CD4-positive, CD25-positive, alpha-beta regulatory T cell (primary cell): Measurements from ENCODE around the gene SCGB1C1. TPM values are rescaled to one million over a fixed set of nuclear protein-coding genes. Genes with fewer than 3 reads are reported as not detected.

Experiments
- ATAC-seq, 2 donors: fragments of 150-1000 bp; cut with Tn5 transposase; one replicate each; pipeline ENCODE4 v1.10.0; 2021; ENCODE audit warnings: low read depth in 2 of 2, moderate number of reproducible peaks in 2 of 2, moderate library complexity in 1 of 2
- DNase-seq, 3 donors: peaks; one replicate each; pipeline versions ENCODE4 v3.0.0 to v3.0.0-alpha.2; 2012 to 2022; ENCODE audit warnings: mixed read lengths in 1 of 3
- H3K27ac ChIP-seq: one replicate; pipeline ENCODE4 v1.7.0; 2013; ENCODE audit warnings: mild to moderate bottlenecking, low read length; ENCODE audit not compliant: insufficient read depth, poor library complexity, severe bottlenecking
- H3K27me3 ChIP-seq: one replicate; pipeline ENCODE4 v1.7.0; 2013; ENCODE audit warnings: low read length; ENCODE audit not compliant: control insufficient read depth, insufficient read depth
- H3K36me3 ChIP-seq: one replicate; pipeline ENCODE4 v1.7.0; 2013; ENCODE audit warnings: mild to moderate bottlenecking, low read length, moderate library complexity; ENCODE audit not compliant: control insufficient read depth, insufficient read depth
- H3K4me1 ChIP-seq: 2 replicates; pipeline ENCODE4 v1.7.0; 2013; ENCODE audit warnings: mild to moderate bottlenecking, low read length; ENCODE audit not compliant: insufficient read depth, control insufficient read depth, poor library complexity, severe bottlenecking
- H3K4me3 ChIP-seq: one replicate; pipeline ENCODE4 v1.7.0; 2013; ENCODE audit warnings: low read depth, mild to moderate bottlenecking, low read length, moderate library complexity
- H3K9me3 ChIP-seq, 2 experiments: 1 replicate in 1 of 2; 2 replicates in 1 of 2; pipeline ENCODE4 v1.7.0; 2013; ENCODE audit warnings: low read length in 2 of 2, mild to moderate bottlenecking in 1 of 2, moderate library complexity in 1 of 2; ENCODE audit not compliant: control insufficient read depth in 2 of 2
- H3K27ac Mint-ChIP-seq, 3 donors: one replicate each; pipeline ENCODE4 v1.8.0; 2020 to 2022; ENCODE audit warnings: mild to moderate bottlenecking in 3 of 3, mixed read lengths in 3 of 3, moderate library complexity in 2 of 3
- H3K27me3 Mint-ChIP-seq: one replicate; pipeline ENCODE4 v1.8.0; 2022; ENCODE audit warnings: mild to moderate bottlenecking, mixed read lengths
- H3K36me3 Mint-ChIP-seq: one replicate; pipeline ENCODE4 v1.8.0; 2020; ENCODE audit warnings: mixed read lengths
- H3K4me1 Mint-ChIP-seq, 4 donors: one replicate each; pipeline ENCODE4 v1.8.0; 2020 to 2022; ENCODE audit warnings: mixed read lengths in 4 of 4, mild to moderate bottlenecking in 1 of 4
- H3K4me3 Mint-ChIP-seq, 4 donors: one replicate each; pipeline ENCODE4 v1.8.0; 2020 to 2022; ENCODE audit warnings: mild to moderate bottlenecking in 4 of 4, mixed read lengths in 4 of 4, moderate library complexity in 3 of 4
- H3K9me3 Mint-ChIP-seq, 7 donors: one replicate each; pipeline ENCODE4 v1.8.0; 2020 to 2022; ENCODE audit warnings: mixed read lengths in 7 of 7, mild to moderate bottlenecking in 3 of 7, moderate library complexity in 2 of 7
- polyA plus RNA-seq, 4 donors: library from polyadenylated mRNA; unstranded; fragments of 300-500 nt; fragmentation: Illumina TruSeq; gene quantifications; one replicate each; pipeline ENCODE4 v1.2.3, GENCODE V29; 2021
- total RNA-seq: library from RNA; stranded (reverse); gene quantifications from one replicate; pipeline ENCODE4 v1.2.3, GENCODE V29; 2022

The SCGB1C1 gene
- total and polyA plus RNA-seq, 5 donors from 2014 or later = not detected

GRCh38 chr11:206526-207207, 13.8 kb downstream of the SCGB1C1 start:
- Mint-ChIP-seq H3K27ac (peak overlapping the region; percentile 97 to 99 (median 99)), H3K36me3 (peaks cover 30% of the 10 kb centered on the region), H3K4me1 (peaks cover 0 to 72% (median 40%) of the 10 kb centered on the region in 4 donors), H3K9me3 (peaks cover 0 to 1% (median 0%) of the 10 kb centered on the region in 7 donors), H3K4me3 (peak overlapping the region; percentile 96 to 98 (median 97)), H3K27me3 (peaks cover 4% of the 10 kb centered on the region)
- Histone ChIP-seq H3K9me3 (no peaks in the 10 kb centered on the region), H3K27ac (peak overlapping the region; percentile 98), H3K36me3 (peaks cover 48% of the 10 kb centered on the region), H3K4me1 (peaks cover 68% of the 10 kb centered on the region), H3K4me3 (peak overlapping the region; percentile 91), H3K27me3 (no peaks in the 10 kb centered on the region)
- ATAC-seq = no peak
- peak in 2 of 3 donors; percentile 16 to 40 for DNase-seq

DNA sequence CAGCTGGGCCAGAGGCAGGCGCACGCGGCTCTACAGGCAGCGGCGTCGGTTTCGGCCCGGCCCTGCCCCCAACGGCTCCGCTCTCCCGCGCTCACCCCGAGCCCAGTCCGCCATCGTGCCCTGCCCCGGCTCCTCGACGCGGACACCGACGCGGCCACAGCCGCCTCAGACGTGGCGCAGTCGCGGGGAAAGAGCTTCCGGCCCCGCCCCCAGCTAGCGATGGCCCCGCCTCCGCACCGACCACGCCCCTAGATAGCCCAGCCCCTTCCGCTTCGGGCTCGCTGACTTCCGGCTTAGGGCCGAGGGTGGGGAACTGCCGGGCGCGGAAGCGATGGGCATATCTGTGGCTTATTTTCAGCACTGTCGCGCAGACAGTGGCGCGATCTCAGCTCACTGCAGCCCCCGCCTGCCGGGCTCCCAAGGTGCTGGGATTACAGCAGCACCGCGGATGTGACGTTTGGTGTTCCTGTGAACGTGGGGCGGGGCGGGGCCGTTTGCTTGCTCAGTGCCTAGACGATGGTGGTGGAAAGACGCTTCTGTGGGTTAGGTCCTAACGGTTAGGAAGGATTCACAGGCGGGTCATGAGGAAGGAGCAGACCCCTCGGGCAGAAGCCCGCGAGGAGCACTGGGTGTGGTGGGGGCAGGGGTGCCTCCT, 14.5 kb downstream of the SCGB1C1 start, which contains the start of the genes BET1L and RIC8A:
BET1L (minus strand) TSS at position 192 of the 655 bp plus-strand sequence; CDS start at position 114, 78 bp downstream.
RIC8A (plus strand) TSS at position 501 of the 655 bp plus-strand sequence. CDS start 1,147 bp downstream, outside the sequence.
- Histone ChIP-seq H3K27ac (peak within 1 kb of the TSS; percentile 98), H3K9me3 (no peaks in the 10 kb centered on the region), H3K4me3 (peak within 1 kb of the TSS; percentile 91), H3K36me3 (peaks cover 55% of the 10 kb centered on the region), H3K27me3 (no peaks in the 10 kb centered on the region), H3K4me1 (peaks cover 61% of the 10 kb centered on the region)
- DNase-seq (peak; percentile 97 to 99 (median 98)), ATAC-seq (peak; percentile 84 to 88)
- H3K36me3 Mint-ChIP-seq = peaks cover 30% of the 10 kb centered on the region
- H3K4me1 Mint-ChIP-seq = peaks cover 0 to 66% (median 35%) of the 10 kb centered on the region in 4 donors
- peak within 1 kb of the TSS; percentile 96 to 98 (median 97) for H3K4me3 Mint-ChIP-seq
- H3K27ac Mint-ChIP-seq = peak within 1 kb of the TSS; percentile 99
- H3K27me3 Mint-ChIP-seq = peaks cover 4% of the 10 kb centered on the region
- H3K9me3 Mint-ChIP-seq = peaks cover 0 to 1% (median 0%) of the 10 kb centered on the region in 7 donors

DNA sequence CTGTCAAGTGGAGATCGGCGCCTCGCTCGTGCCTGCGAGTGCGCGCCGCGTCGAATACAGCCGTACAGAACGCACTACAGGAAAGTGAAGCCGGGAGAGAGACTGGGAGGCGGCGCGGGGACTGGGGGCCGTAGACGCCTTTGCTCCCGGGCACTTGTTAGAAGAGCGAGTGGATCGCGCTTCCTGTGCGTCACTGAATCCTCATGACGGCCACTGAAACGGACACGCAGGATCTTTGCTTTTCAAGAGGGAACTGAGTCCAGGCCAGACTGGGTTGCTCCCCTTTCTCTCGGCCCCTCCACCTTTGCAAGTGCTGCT, 14.9 kb downstream of the SCGB1C1 start:
- H3K27me3 ChIP-seq = no peaks in the 10 kb centered on the region
- ATAC-seq (peak; percentile 6 to 9), DNase-seq (no peak)
- H3K36me3 Mint-ChIP-seq = peaks cover 30% of the 10 kb centered on the region
- H3K36me3 ChIP-seq = peaks cover 59% of the 10 kb centered on the region
- peak overlapping the region; percentile 98 for H3K27ac ChIP-seq
- peaks cover 4% of the 10 kb centered on the region for H3K27me3 Mint-ChIP-seq
- H3K9me3 Mint-ChIP-seq = peaks cover 0 to 1% (median 0%) of the 10 kb centered on the region in 7 donors
- no peaks in the 10 kb centered on the region for H3K9me3 ChIP-seq
- H3K4me3 Mint-ChIP-seq = peak overlapping the region; percentile 96 to 98 (median 97)
- peak overlapping the region; percentile 99 for H3K27ac Mint-ChIP-seq
- H3K4me1 ChIP-seq = peaks cover 57% of the 10 kb centered on the region
- peaks cover 0 to 61% (median 31%) of the 10 kb centered on the region in 4 donors for H3K4me1 Mint-ChIP-seq
- H3K4me3 ChIP-seq = peak overlapping the region; percentile 91

GRCh38 chr11:208181-208916, 15.5 kb downstream of the SCGB1C1 start:
- Histone ChIP-seq H3K27me3 (no peaks in the 10 kb centered on the region), H3K4me1 (peaks cover 57% of the 10 kb centered on the region), H3K9me3 (no peaks in the 10 kb centered on the region), H3K36me3 (peaks cover 60% of the 10 kb centered on the region), H3K27ac (peak overlapping the region; percentile 98), H3K4me3 (peak overlapping the region; percentile 91)
- Mint-ChIP-seq H3K27me3 (peaks cover 4% of the 10 kb centered on the region), H3K4me3 (peak overlapping the region; percentile 96 to 98 (median 97)), H3K36me3 (peaks cover 29% of the 10 kb centered on the region), H3K4me1 (peaks cover 0 to 59% (median 28%) of the 10 kb centered on the region in 4 donors), H3K27ac (peak overlapping the region; percentile 99), H3K9me3 (peaks cover 0 to 1% (median 0%) of the 10 kb centered on the region in 7 donors)
- peak; percentile 79 to 90 (median 85) for DNase-seq
- peak; percentile 61 to 63 for ATAC-seq

DNA sequence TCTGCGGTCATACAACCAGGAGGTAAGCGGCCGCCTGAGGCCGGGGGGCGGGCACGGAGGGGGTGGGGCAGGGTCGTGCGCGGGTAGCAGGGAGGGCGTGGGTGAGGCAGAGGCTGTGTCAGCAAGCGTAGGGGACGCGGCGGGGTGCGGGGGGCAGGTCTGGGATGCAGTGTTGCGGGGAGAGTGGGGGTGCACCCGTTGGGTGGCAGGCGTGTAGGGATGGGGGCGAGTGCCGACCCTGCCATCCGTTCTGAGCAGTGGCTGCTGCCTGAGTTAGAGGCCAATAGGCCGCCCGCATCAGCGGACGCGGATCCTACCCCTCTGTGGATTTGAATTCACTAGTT, 16.0 kb downstream of the SCGB1C1 start:
- Mint-ChIP-seq H3K4me1 (peaks cover 0 to 54% (median 25%) of the 10 kb centered on the region in 4 donors), H3K27ac (peak overlapping the region; percentile 52 to 99 (median 99)), H3K4me3 (peak overlapping the region; percentile 96 to 98 (median 97)), H3K9me3 (peaks cover 0 to 1% (median 0%) of the 10 kb centered on the region in 7 donors), H3K36me3 (peaks cover 25% of the 10 kb centered on the region), H3K27me3 (peaks cover 4% of the 10 kb centered on the region)
- no peaks in the 10 kb centered on the region for H3K9me3 ChIP-seq
- no peaks in the 10 kb centered on the region for H3K27me3 ChIP-seq
- no peak for DNase-seq
- H3K36me3 ChIP-seq = peaks cover 60% of the 10 kb centered on the region
- peak; percentile 0 for ATAC-seq
- peak overlapping the region; percentile 64 for H3K4me3 ChIP-seq
- peak overlapping the region; percentile 98 for H3K27ac ChIP-seq
- H3K4me1 ChIP-seq = peaks cover 57% of the 10 kb centered on the region

DNA sequence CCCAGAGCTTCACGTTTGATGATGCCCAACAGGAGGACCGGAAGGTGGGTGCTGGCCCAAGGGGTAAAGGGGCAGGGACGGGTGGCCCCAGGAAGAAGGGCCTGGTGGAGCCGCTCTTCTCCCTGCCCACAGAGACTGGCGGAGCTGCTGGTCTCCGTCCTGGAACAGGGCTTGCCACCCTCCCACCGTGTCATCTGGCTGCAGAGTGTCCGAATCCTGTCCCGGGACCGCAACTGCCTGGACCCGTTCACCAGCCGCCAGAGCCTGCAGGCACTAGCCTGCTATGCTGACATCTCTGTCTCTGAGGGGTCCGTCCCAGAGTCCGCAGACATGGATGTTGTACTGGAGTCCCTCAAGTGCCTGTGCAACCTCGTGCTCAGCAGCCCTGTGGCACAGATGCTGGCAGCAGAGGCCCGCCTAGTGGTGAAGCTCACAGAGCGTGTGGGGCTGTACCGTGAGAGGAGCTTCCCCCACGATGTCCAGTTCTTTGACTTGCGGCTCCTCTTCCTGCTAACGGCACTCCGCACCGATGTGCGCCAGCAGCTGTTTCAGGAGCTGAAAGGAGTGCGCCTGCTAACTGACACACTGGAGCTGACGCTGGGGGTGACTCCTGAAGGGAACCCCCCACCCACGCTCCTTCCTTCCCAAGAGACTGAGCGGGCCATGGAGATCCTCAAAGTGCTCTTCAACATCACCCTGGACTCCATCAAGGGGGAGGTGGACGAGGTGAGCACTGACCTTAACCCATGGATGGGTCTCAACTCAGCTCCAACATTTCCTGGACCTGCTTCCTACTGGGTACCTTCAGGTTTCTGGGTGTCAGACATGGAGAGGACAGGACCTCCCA, 16.6 kb downstream of the SCGB1C1 start:
- no peak for ATAC-seq
- Histone ChIP-seq H3K36me3 (peaks cover 60% of the 10 kb centered on the region), H3K27ac (peak overlapping the region; percentile 98), H3K4me1 (peaks cover 51% of the 10 kb centered on the region), H3K27me3 (no peaks in the 10 kb centered on the region), H3K4me3 (peak overlapping the region; percentile 64), H3K9me3 (no peaks in the 10 kb centered on the region)
- peaks cover 4% of the 10 kb centered on the region for H3K27me3 Mint-ChIP-seq
- peak overlapping the region; percentile 96 to 98 (median 97) for H3K4me3 Mint-ChIP-seq
- H3K4me1 Mint-ChIP-seq = peaks cover 0 to 48% (median 24%) of the 10 kb centered on the region in 4 donors
- no peak for DNase-seq
- H3K36me3 Mint-ChIP-seq = peaks cover 24% of the 10 kb centered on the region
- H3K9me3 Mint-ChIP-seq = peaks cover 0 to 1% (median 0%) of the 10 kb centered on the region in 7 donors
- H3K27ac Mint-ChIP-seq = peak overlapping the region; percentile 48 to 99 (median 51)
